Activated CD8-positive, alpha-beta memory T cell treated with anti-CD3 and anti-CD28 coated beads, Interleukin-2, amount 50 U/mL, for 1 hour (primary cell): ENCODE measurements around the gene C9orf57.
A peak's percentile ranks its signal among the peaks of the same experiment; 100 is the strongest.
"Not testable (repeated sequence)": the region's sequence is repeated elsewhere in the genome, so short reads cannot be mapped to it uniquely, and the experiment has no call there.

Experiments used
- DNase-seq: peaks from one replicate; pipeline ENCODE4 v3.0.0-alpha.2; 2020; ENCODE audit errors: extremely low read depth

C9orf57 gene

DNA sequence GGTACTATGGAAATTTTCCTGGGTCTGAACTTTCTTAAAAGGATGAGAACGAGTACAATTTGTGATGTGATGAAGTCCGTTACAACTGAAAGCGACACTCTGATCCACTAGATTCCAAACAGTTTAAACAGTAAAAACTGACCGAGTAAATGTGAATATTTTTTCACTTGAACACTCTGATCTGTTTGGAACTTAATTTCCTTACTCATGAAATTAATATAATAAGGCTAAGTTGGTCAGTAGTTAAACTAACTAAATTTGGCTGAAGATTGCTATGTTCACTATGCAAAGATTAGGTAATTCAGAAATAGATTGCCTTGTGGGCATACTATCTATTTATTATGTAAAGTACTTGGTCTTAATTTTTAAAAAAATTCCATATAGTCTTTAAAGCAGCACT lies at the start of gene C9orf57:
Gene C9orf57, minus strand, starts transcription at position 101 of the 400 bp plus-strand sequence. CDS start 1,282 bp downstream, outside the sequence.
- DNase-seq = no peak

DNA sequence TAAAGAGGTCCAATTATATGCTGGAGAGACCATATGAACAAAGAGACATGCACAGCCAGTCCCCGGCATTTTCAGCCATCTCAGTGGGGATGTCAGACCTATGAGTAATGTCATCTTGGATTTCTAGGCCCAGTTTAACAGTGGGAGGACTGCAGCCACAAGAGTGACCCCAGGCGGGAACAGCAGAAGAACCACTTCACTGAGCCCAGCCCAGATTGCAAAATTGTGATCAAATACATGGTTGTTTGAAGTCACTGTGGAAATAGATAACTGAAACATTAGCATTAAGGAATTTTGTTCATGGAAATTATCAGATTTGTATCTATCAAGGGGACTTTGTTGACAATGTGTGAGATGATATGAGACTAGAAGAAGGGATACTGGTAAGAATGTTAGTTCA lies 42.1 kb upstream of the C9orf57 start:
- DNase-seq = no peak

- DNase-seq = not testable (repeated sequence)
These were observed 35.1 kb upstream of the C9orf57 start for GRCh38 chr9:72095520-72095919.

DNA sequence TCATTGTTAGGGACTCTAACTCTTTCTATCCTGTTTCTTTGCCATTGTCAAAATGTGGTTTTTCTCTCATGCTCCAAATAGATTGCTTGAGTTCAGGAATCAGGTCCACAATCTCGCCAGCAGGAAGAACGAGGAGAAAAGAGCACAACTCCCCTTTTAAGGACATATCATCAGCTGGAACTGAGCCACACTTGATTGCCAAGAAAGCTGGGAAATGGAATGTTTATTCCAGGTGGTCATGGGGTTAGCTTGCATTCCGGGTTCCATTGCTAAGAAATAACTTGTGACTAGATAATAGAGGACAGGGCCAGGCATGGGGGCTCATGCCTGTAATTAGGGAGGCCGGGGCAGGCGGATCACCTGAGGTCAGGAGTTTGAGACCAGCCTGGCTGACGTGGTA lies 32.4 kb upstream of the C9orf57 start:
- no peak for DNase-seq

GRCh38 chr9:72089451-72090130 lies 29.2 kb upstream of the C9orf57 start:
- DNase-seq = no peak

GRCh38 chr9:72082536-72082935 lies 22.1 kb upstream of the C9orf57 start:
- no peak for DNase-seq

DNA sequence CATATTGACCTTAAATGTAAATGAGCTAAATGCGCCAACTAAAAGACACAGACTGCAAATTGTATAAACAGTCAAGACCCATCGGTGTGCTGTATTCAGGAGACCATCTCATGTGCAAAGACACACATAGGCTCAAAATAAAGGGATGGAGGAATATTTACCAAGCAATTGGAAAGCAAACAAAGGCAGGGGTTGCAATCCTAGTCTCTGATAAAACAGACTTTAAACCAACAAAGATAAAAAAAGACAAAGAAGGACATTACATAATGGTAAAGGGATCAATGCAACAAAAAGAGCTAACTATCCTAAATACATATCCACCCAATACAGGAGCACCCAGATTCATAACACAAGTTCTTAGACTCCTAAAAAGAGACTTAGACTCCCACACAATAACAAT lies 14.3 kb upstream of the C9orf57 start:
- not testable (repeated sequence) for DNase-seq

DNA sequence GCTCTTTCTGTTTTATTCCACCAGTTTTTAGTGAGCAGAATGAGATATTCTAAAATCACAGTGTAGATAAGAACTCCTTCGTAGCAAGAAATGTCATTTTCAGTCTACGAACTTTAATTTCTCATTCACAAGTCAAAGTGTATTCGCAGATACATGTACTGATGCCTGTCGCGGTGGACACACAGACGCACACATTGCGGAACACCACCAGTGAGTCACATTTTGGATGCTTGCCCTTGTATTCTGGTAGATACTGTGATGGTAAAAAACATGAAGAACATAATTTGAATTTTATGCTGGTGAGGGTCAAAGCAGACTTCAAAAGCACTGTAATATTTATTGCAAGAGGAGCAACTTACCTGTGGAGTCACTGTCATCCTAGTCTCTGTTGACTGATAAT lies 4.7 kb upstream of the C9orf57 start:
- DNase-seq = no peak

DNA sequence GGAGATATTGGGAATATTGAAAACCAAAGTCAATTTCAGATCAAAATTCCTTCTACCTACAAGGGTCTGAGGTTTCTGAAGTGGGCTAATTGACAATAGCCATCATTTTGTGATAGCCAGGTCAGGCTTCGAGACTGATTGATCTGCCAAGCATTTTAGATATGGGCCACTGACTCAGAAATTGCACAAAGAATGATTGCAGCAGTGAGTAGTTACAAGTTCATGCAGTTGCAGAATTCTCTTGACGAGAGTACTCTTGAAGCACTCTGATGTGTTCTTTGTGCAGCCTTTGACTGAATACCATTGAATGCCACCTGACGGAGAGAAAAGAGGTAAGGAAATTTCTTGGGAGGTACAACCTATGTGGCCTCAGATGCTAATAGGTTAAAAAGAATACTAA lies 8.3 kb downstream of the C9orf57 start:
- no peak for DNase-seq

- no peak for DNase-seq
These were observed 11.6 kb downstream of the C9orf57 start for GRCh38 chr9:72048850-72049249.

DNA sequence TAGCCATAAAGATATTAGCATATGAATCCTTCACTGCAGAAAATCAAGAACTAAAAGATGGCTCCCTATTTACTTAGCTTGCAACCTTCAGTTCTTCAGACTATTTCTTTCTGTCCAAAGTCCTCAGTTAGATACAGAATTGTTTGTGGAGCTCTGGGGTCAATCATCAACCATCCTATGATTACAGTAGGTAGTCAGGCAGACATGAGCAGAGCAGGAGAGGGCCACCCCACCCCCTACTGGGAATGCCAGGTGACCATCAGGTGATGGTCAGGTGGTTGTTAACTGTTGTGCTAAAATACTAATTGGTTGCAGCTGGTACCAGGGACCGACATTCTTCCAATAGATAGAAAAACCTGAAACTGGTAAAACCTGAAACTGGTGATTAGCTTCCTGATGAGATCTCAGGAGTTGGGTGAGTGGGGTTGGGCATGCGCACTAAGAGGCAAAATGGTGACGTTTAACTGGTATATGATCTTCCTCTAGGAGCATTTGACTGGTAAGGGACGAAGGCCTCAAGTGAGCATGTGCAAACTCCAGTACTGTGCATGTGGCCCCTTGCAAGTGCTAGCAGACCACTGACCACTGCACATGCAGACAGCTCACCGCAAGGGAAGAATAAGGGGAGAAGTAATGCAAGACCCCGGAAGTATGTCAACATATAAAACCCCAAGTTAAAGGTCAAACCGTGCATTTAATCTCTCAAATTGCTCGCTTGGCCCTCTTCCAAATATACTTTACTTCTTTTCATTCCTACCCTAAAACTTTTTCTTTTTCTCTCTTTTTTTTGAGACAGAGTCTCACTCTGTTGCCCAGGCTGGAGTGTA lies 13.6 kb downstream of the C9orf57 start:
- DNase-seq = no peak

DNA sequence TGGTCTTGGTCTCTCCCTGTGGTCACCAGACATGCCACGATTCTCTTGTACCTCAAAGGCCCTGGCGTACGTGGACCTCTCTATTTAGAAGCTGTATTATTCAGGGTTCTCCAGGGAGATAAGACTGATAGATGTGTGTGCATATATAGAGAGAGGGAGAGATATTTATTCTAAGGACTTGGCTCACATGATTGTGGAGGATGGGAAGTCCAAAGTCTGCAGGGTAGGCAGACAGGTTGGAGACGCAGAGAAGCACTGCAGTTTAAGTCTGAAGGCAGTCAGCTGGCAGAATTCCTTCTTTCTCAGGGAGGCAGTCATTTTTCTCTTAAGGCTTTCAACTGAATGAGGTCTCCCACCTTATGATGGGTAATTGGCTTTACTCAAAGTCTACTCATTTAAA lies 16.3 kb downstream of the C9orf57 start:
- no peak for DNase-seq

DNA sequence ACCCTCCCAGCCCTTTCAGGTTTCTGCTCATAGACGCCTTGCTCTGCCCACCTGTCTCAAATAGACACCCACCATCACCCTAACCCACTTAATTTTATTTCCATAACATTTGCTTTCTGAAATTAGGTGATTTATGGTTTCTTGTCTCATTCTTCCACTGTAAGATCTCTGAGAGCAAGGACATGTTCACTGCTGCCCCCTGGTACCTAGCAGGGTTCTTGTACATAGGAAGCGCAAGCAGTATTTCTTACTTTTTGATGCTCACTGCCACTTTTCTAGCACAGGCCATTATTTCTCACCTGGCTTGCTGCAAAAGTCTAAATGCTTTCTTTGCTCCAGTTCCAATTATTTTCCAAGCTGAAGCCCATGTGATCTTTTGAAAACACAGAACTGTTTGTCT lies 16.8 kb downstream of the C9orf57 start:
- DNase-seq = no peak

GRCh38 chr9:72042928-72043327 lies 17.5 kb downstream of the C9orf57 start:
- DNase-seq = no peak

DNA sequence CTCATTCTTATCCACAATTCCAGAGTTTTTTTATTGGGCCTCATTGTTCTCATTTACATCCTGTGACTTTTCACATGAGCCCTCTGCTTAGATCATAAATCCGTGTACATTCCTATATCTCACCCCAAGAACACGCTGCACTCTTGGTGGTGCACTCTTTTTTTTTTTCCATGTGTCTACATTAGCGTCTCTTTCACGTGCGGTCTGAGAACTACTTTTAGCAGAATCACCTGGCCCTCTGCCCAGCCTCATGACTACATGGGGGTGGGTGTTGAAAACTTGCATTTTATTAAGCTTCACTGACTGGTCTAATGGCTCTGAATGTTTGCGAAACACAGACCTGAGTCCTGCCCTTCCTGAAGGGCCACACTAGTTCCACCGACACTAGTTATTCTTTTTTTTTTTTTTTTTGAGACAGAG lies 18.6 kb downstream of the C9orf57 start:
- DNase-seq = no peak

GRCh38 chr9:72041369-72041768 lies 19.0 kb downstream of the C9orf57 start:
- no peak for DNase-seq

- no peak for DNase-seq
These were observed 20.9 kb downstream of the C9orf57 start for GRCh38 chr9:72039532-72039931.

GRCh38 chr9:72038890-72039410 lies 21.5 kb downstream of the C9orf57 start:
- DNase-seq = peak; percentile 7

DNA sequence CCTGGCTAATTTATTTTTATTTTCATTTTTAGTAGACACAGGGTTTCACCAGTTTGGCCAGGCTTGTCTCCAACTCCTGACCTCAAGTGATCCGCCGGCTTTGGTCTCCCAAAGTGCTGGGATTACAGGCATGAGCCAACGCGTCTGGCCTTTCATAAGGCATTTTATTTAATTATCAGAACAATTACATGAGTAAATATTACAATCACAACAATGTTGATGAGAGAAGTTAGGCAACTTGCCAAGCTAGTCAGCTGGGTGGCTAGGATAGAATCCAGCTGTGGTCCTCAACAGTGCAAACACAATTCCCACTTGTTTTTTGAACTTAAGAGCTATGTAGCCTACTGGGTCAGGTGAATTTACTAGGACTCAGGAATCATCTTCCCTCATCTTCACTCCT lies 22.0 kb downstream of the C9orf57 start:
- DNase-seq = no peak

DNA sequence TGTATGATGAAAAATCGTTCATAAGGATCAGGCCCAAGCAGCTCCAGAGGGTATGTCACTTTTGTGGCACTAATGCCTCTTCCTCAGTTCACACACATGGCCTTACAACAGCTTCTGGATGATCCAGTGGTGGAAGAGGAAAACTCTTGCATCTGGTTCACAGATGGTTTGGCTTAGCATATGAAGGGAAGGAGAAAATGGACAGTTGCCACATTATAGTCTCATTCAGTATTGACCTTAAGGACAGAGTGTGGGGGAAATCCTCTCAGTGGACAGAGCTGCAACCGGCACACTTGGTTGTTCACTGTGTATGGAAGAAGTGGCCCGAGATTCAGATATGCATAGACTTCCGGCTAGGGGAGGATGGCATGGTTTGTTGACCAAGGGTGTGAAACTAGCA lies 22.8 kb downstream of the C9orf57 start:
- DNase-seq = no peak

- DNase-seq = no peak
These were observed 29.6 kb downstream of the C9orf57 start for GRCh38 chr9:72030767-72031166.

GRCh38 chr9:72029986-72030385 lies 30.4 kb downstream of the C9orf57 start:
- no peak for DNase-seq

- DNase-seq = no peak
These were observed 34.5 kb downstream of the C9orf57 start for GRCh38 chr9:72025906-72026305.
